Measurements from ENCODE around the gene MSI2. TPM values are rescaled to one million over a fixed set of nuclear protein-coding genes. Genes with fewer than 3 reads are reported as not detected.
A peak's percentile ranks its signal among the peaks of the same experiment; 100 is the strongest.

Gene MSI2
- total RNA-seq, 1 donor from 2014 or later = 75.5 TPM

DNA sequence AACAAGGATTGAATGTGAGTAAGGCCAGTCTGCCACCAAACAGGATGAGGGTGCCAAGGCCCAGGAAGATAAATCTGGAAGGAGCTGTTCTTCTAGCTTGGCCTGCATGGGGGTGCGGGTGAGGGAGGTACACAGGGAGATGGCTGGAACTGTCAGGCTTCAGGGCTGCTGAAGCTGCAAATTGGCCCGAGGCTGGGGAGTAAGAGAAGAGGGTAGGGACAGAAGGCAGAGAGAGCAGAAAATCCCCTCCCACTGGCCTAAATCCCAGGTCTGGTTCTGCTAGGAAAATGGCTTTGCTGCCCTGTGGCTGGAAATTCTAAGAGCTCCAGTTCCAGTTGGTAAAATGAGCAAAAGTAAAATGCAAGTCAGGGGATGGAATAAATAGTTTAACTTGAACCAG, 400.9 kb downstream of the MSI2 start:
- Mint-ChIP-seq H3K36me3 (ENCODE audit: unreplicated experiment) (peaks cover 9% of the 10 kb centered on the region), H3K4me1 (ENCODE audit: unreplicated experiment) (no peaks in the 10 kb centered on the region), H3K27me3 (ENCODE audit: unreplicated experiment) (no peaks in the 10 kb centered on the region), H3K27ac (ENCODE audit: unreplicated experiment) (no peak overlapping the region), H3K4me3 (ENCODE audit: unreplicated experiment) (no peak overlapping the region), H3K9me3 (ENCODE audit: unreplicated experiment) (no peaks in the 10 kb centered on the region)
- DNase-seq (ENCODE audit: extremely low spot score, unreplicated experiment) = no peak
- TF ChIP-seq, protein P1, sequence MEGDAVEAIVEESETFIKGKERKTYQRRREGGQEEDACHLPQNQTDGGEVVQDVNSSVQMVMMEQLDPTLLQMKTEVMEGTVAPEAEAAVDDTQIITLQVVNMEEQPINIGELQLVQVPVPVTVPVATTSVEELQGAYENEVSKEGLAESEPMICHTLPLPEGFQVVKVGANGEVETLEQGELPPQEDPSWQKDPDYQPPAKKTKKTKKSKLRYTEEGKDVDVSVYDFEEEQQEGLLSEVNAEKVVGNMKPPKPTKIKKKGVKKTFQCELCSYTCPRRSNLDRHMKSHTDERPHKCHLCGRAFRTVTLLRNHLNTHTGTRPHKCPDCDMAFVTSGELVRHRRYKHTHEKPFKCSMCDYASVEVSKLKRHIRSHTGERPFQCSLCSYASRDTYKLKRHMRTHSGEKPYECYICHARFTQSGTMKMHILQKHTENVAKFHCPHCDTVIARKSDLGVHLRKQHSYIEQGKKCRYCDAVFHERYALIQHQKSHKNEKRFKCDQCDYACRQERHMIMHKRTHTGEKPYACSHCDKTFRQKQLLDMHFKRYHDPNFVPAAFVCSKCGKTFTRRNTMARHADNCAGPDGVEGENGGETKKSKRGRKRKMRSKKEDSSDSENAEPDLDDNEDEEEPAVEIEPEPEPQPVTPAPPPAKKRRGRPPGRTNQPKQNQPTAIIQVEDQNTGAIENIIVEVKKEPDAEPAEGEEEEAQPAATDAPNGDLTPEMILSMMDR (IDR thresholded peaks at IDR 0.05) = no peak

GRCh38 chr17:57662041-57662440, 405.7 kb downstream of the MSI2 start:
- TF ChIP-seq, protein P1 (IDR thresholded peaks at IDR 0.05) = no peak
- H3K4me3 Mint-ChIP-seq (ENCODE audit: unreplicated experiment) = no peak overlapping the region

DNA sequence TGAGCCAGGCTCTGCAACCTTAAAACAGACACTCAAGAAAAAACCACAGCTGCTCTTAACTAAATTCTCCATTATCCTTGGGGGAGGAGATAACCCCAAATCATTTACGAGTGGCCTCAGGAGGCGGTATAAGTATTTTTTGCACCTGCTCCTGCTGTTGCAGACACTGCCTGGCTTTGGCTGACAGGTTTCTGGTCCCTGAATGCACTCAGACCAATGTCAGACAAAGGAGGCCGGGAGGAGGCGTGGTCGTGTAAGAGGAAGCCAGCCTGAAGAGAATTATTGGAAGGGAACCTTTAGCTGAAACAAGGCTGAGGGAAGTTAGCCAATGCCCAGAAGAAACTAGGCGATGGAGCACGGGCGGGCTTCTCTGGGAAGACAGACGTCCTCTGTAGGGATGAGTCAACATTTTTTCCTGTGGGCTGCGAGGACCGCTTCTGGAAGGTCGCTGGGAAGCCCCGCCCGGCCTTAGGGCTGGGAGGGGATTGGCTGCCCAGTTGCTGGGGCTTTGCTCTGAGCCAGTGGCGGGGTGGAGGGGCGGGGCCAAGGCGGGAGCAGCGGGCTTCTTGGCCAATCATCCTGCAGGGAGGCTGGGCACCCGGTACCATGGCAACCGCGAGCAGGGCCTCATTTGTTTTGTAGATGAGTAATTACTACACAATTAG, 406.5 kb downstream of the MSI2 start:
- TF ChIP-seq, protein P1 (IDR thresholded peaks at IDR 0.05) = no peak
- peaks cover 5% of the 10 kb centered on the region for H3K4me1 Mint-ChIP-seq (ENCODE audit: unreplicated experiment)

More at GRCh38 chr17:57662041-57662440, 405.7 kb downstream of the MSI2 start:
- peaks cover 5% of the 10 kb centered on the region for H3K36me3 Mint-ChIP-seq (ENCODE audit: unreplicated experiment)
- H3K27ac Mint-ChIP-seq (ENCODE audit: unreplicated experiment) = no peak overlapping the region
- no peaks in the 10 kb centered on the region for H3K9me3 Mint-ChIP-seq (ENCODE audit: unreplicated experiment)
- peaks cover 5% of the 10 kb centered on the region for H3K4me1 Mint-ChIP-seq (ENCODE audit: unreplicated experiment)
- no peak for DNase-seq (ENCODE audit: extremely low spot score, unreplicated experiment)
- H3K27me3 Mint-ChIP-seq (ENCODE audit: unreplicated experiment) = no peaks in the 10 kb centered on the region

GRCh38 chr17:57663326-57664070, 407.2 kb downstream of the MSI2 start:
- no peaks in the 10 kb centered on the region for H3K9me3 Mint-ChIP-seq (ENCODE audit: unreplicated experiment)
- peaks cover 5% of the 10 kb centered on the region for H3K36me3 Mint-ChIP-seq (ENCODE audit: unreplicated experiment)
- H3K27me3 Mint-ChIP-seq (ENCODE audit: unreplicated experiment) = no peaks in the 10 kb centered on the region
- H3K4me3 Mint-ChIP-seq (ENCODE audit: unreplicated experiment) = no peak overlapping the region
- TF ChIP-seq, protein P1 (IDR thresholded peaks at IDR 0.05) = no peak
- peak overlapping the region; percentile 47 for H3K27ac Mint-ChIP-seq (ENCODE audit: unreplicated experiment)
- H3K4me1 Mint-ChIP-seq (ENCODE audit: unreplicated experiment) = peaks cover 5% of the 10 kb centered on the region
- no peak for DNase-seq (ENCODE audit: extremely low spot score, unreplicated experiment)

More for the DNA sequence above, 406.5 kb downstream of the MSI2 start:
- Mint-ChIP-seq H3K9me3 (ENCODE audit: unreplicated experiment) (no peaks in the 10 kb centered on the region), H3K27me3 (ENCODE audit: unreplicated experiment) (no peaks in the 10 kb centered on the region), H3K27ac (ENCODE audit: unreplicated experiment) (peak overlapping the region; percentile 72), H3K4me3 (ENCODE audit: unreplicated experiment) (peak overlapping the region; percentile 53), H3K36me3 (ENCODE audit: unreplicated experiment) (peaks cover 5% of the 10 kb centered on the region)
- DNase-seq (ENCODE audit: extremely low spot score, unreplicated experiment) = peak; percentile 92

DNA sequence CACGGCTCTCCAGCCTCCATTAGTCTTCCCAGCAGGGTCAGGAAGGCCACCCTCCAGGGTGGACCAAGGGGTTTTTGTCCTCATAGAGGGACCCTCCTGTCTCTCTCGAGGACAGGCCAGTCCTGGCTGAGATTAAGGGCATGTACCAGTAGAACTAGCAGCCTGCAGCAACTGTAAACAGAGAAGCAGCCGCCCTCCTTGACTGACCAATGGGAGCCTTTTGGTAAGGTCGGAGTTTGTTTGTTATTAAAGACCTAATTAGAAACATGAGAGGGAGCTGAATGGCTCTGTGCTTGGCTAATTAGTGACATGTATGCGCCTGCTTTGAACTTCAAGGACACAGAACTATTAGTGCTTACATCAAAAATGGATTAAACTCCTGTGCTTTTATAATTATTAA, 408.8 kb downstream of the MSI2 start:
- H3K4me1 Mint-ChIP-seq (ENCODE audit: unreplicated experiment) = peaks cover 5% of the 10 kb centered on the region
- TF ChIP-seq, protein P1 (IDR thresholded peaks at IDR 0.05) = no peak
- peaks cover 10% of the 10 kb centered on the region for H3K36me3 Mint-ChIP-seq (ENCODE audit: unreplicated experiment)
- DNase-seq (ENCODE audit: extremely low spot score, unreplicated experiment) = no peak
- no peaks in the 10 kb centered on the region for H3K27me3 Mint-ChIP-seq (ENCODE audit: unreplicated experiment)
- no peak overlapping the region for H3K27ac Mint-ChIP-seq (ENCODE audit: unreplicated experiment)
- H3K9me3 Mint-ChIP-seq (ENCODE audit: unreplicated experiment) = no peaks in the 10 kb centered on the region
- no peak overlapping the region for H3K4me3 Mint-ChIP-seq (ENCODE audit: unreplicated experiment)

All from osteocyte (in vitro differentiated cells).